Measurements from ENCODE around the gene STH. TPM values are rescaled to one million over a fixed set of nuclear protein-coding genes. Genes with fewer than 3 reads are reported as not detected.

The STH gene
- total RNA-seq, 2 experiments from 2014 or later = not detected

DNA sequence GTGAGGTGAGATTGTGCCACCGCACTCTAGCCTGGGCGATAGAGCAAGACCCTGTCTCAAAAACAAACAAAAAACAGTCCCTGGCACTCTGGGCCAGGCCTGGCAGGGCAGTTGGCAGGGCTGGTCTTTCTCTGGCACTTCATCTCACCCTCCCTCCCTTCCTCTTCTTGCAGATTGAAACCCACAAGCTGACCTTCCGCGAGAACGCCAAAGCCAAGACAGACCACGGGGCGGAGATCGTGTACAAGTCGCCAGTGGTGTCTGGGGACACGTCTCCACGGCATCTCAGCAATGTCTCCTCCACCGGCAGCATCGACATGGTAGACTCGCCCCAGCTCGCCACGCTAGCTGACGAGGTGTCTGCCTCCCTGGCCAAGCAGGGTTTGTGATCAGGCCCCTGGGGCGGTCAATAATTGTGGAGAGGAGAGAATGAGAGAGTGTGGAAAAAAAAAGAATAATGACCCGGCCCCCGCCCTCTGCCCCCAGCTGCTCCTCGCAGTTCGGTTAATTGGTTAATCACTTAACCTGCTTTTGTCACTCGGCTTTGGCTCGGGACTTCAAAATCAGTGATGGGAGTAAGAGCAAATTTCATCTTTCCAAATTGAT, 24.8 kb downstream of the STH start:
- no peaks in the 10 kb centered on the region for H3K9me3 ChIP-seq (ENCODE audit: control insufficient read depth in 1 of 2, insufficient read depth in 1 of 2, low read length in 2 of 2)
- ATAC-seq (ENCODE audit: poor library complexity) (no peak), DNase-seq (no peak)
- Mint-ChIP-seq H3K27me3 (no peaks in the 10 kb centered on the region), H3K4me1 (ENCODE audit: low read depth) (peaks cover 16% of the 10 kb centered on the region), H3K27ac (no peak overlapping the region), H3K36me3 (ENCODE audit: low read depth) (peaks cover 28% of the 10 kb centered on the region), H3K4me3 (no peak overlapping the region), H3K9me3 (no peaks in the 10 kb centered on the region)
- CTCF ChIA-PET = no interaction called here
- intact Hi-C loops (cut with DNase I, micrococcal nuclease) = no loop called here
- TF ChIP-seq, protein P1, sequence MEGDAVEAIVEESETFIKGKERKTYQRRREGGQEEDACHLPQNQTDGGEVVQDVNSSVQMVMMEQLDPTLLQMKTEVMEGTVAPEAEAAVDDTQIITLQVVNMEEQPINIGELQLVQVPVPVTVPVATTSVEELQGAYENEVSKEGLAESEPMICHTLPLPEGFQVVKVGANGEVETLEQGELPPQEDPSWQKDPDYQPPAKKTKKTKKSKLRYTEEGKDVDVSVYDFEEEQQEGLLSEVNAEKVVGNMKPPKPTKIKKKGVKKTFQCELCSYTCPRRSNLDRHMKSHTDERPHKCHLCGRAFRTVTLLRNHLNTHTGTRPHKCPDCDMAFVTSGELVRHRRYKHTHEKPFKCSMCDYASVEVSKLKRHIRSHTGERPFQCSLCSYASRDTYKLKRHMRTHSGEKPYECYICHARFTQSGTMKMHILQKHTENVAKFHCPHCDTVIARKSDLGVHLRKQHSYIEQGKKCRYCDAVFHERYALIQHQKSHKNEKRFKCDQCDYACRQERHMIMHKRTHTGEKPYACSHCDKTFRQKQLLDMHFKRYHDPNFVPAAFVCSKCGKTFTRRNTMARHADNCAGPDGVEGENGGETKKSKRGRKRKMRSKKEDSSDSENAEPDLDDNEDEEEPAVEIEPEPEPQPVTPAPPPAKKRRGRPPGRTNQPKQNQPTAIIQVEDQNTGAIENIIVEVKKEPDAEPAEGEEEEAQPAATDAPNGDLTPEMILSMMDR (IDR thresholded peaks at IDR 0.05) = no peak
- H3K4me1 ChIP-seq (ENCODE audit: insufficient read depth, low read length) = peaks cover 29% of the 10 kb centered on the region
- H3K27me3 ChIP-seq (ENCODE audit: control insufficient read depth in 1 of 2, insufficient read depth in 2 of 2, low read length in 2 of 2) = no peaks in the 10 kb centered on the region
- H3K27ac ChIP-seq (ENCODE audit: low read depth in 1 of 2, low read length in 2 of 2) = no peak overlapping the region
- no peak overlapping the region for H3K4me3 ChIP-seq (ENCODE audit: low read length)
- POLR2A ChIA-PET = no interaction called here
- peaks cover 11% of the 10 kb centered on the region for H3K36me3 ChIP-seq (ENCODE audit: insufficient read depth, low read length)

DNA sequence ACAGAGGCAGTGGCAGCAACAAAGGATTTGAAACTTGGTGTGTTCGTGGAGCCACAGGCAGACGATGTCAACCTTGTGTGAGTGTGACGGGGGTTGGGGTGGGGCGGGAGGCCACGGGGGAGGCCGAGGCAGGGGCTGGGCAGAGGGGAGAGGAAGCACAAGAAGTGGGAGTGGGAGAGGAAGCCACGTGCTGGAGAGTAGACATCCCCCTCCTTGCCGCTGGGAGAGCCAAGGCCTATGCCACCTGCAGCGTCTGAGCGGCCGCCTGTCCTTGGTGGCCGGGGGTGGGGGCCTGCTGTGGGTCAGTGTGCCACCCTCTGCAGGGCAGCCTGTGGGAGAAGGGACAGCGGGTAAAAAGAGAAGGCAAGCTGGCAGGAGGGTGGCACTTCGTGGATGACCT, 25.5 kb downstream of the STH start:
- H3K27ac ChIP-seq (ENCODE audit: low read depth in 1 of 2, low read length in 2 of 2) = no peak overlapping the region
- H3K4me1 ChIP-seq (ENCODE audit: insufficient read depth, low read length) = peaks cover 22% of the 10 kb centered on the region
- intact Hi-C loops (cut with DNase I, micrococcal nuclease) = no loop called here
- TF ChIP-seq, protein P1 (IDR thresholded peaks at IDR 0.05) = no peak
- ATAC-seq (ENCODE audit: poor library complexity) = no peak
- H3K36me3 ChIP-seq (ENCODE audit: insufficient read depth, low read length) = peaks cover 15% of the 10 kb centered on the region
- no peak for DNase-seq
- ChIA-PET CTCF (no interaction called here), POLR2A (no interaction called here)
- Mint-ChIP-seq H3K9me3 (no peaks in the 10 kb centered on the region), H3K36me3 (ENCODE audit: low read depth) (peaks cover 35% of the 10 kb centered on the region), H3K27ac (no peak overlapping the region), H3K4me3 (no peak overlapping the region), H3K4me1 (ENCODE audit: low read depth) (peaks cover 14% of the 10 kb centered on the region), H3K27me3 (no peaks in the 10 kb centered on the region)
- no peak overlapping the region for H3K4me3 ChIP-seq (ENCODE audit: low read length)
- no peaks in the 10 kb centered on the region for H3K27me3 ChIP-seq (ENCODE audit: control insufficient read depth in 1 of 2, insufficient read depth in 2 of 2, low read length in 2 of 2)
- H3K9me3 ChIP-seq (ENCODE audit: control insufficient read depth in 1 of 2, insufficient read depth in 1 of 2, low read length in 2 of 2) = no peaks in the 10 kb centered on the region

DNA sequence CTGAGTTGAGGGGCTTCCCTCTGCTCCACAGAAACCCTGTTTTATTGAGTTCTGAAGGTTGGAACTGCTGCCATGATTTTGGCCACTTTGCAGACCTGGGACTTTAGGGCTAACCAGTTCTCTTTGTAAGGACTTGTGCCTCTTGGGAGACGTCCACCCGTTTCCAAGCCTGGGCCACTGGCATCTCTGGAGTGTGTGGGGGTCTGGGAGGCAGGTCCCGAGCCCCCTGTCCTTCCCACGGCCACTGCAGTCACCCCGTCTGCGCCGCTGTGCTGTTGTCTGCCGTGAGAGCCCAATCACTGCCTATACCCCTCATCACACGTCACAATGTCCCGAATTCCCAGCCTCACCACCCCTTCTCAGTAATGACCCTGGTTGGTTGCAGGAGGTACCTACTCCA, 26.0 kb downstream of the STH start:
- ChIA-PET POLR2A (no interaction called here), CTCF (no interaction called here)
- no peaks in the 10 kb centered on the region for H3K9me3 Mint-ChIP-seq
- DNase-seq = no peak
- no peaks in the 10 kb centered on the region for H3K27me3 Mint-ChIP-seq
- Histone ChIP-seq H3K27ac (ENCODE audit: low read depth in 1 of 2, low read length in 2 of 2) (no peak overlapping the region), H3K4me3 (ENCODE audit: low read length) (no peak overlapping the region), H3K4me1 (ENCODE audit: insufficient read depth, low read length) (peaks cover 18% of the 10 kb centered on the region), H3K27me3 (ENCODE audit: control insufficient read depth in 1 of 2, insufficient read depth in 2 of 2, low read length in 2 of 2) (no peaks in the 10 kb centered on the region), H3K9me3 (ENCODE audit: control insufficient read depth in 1 of 2, insufficient read depth in 1 of 2, low read length in 2 of 2) (no peaks in the 10 kb centered on the region), H3K36me3 (ENCODE audit: insufficient read depth, low read length) (peaks cover 15% of the 10 kb centered on the region)
- peaks cover 40% of the 10 kb centered on the region for H3K36me3 Mint-ChIP-seq (ENCODE audit: low read depth)
- no peak overlapping the region for H3K4me3 Mint-ChIP-seq
- no peak for ATAC-seq (ENCODE audit: poor library complexity)
- peaks cover 11% of the 10 kb centered on the region for H3K4me1 Mint-ChIP-seq (ENCODE audit: low read depth)
- intact Hi-C loops (cut with DNase I, micrococcal nuclease) = no loop called here
- TF ChIP-seq, protein P1 (IDR thresholded peaks at IDR 0.05) = no peak
- no peak overlapping the region for H3K27ac Mint-ChIP-seq
